Measurements from ENCODE around the gene USH2A.

DNA sequence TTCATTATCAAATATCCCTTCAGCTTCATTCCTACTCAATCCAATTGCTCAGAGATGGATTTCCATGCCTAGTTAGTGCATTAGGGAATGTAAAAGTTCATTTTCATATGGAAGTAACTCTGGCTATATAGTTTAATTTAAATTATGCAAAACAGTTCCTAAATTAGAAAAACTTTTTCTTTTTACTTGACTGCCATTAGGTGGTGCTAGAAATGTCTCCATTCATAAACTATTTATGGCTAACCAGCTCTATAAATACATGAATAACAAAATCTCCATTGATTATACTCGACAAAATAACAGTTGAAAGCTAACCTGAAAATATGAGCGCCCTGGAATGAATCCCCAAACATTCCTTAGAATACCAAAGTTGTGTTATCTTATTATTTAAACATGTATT, 311.4 kb downstream of the USH2A start:
- TF ChIP-seq, protein P1, sequence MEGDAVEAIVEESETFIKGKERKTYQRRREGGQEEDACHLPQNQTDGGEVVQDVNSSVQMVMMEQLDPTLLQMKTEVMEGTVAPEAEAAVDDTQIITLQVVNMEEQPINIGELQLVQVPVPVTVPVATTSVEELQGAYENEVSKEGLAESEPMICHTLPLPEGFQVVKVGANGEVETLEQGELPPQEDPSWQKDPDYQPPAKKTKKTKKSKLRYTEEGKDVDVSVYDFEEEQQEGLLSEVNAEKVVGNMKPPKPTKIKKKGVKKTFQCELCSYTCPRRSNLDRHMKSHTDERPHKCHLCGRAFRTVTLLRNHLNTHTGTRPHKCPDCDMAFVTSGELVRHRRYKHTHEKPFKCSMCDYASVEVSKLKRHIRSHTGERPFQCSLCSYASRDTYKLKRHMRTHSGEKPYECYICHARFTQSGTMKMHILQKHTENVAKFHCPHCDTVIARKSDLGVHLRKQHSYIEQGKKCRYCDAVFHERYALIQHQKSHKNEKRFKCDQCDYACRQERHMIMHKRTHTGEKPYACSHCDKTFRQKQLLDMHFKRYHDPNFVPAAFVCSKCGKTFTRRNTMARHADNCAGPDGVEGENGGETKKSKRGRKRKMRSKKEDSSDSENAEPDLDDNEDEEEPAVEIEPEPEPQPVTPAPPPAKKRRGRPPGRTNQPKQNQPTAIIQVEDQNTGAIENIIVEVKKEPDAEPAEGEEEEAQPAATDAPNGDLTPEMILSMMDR (IDR thresholded peaks at IDR 0.05): peak in 1 of 4 experiments; percentile 11
- no peak for TF ChIP-seq POLR2AphosphoS5 (IDR thresholded peaks at IDR 0.05)
- no peak for TF ChIP-seq POLR2A (IDR thresholded peaks at IDR 0.05)

All from gastroesophageal sphincter (tissue), 3 donors.